GM13977 (cell line): Measurements from ENCODE around the gene GAS2L2.

Experiments used
- DNase-seq: peaks from one replicate; pipeline ENCODE4 v3.0.0; 2012; ENCODE audit warnings: low spot score
- CTCF ChIP-seq: IDR thresholded peaks from 2 replicates; pipeline ENCODE4 v1.5.1; 2012; ENCODE audit warnings: mild to moderate bottlenecking, control low read depth; ENCODE audit not compliant: insufficient read depth; ENCODE audit errors: extremely low read depth, missing control alignments
- in situ Hi-C: fragments of 300-500 bp; cut with MboI; formaldehyde crosslinking; loops from one replicate; pipeline ENCODE4 v1.12.0; 2022; ENCODE audit warnings: low sequenced_read_pairs, low pct_unique_long_range_greater_than_20kb, mixed read lengths, inconsistent platforms; ENCODE audit not compliant: unreplicated experiment

Gene GAS2L2

GRCh38 chr17:35700150-35700549 is 52.9 kb downstream of the GAS2L2 start:
- no peak for TF ChIP-seq CTCF
- DNase-seq, result no peak
- in situ Hi-C loops, result no loop called here

- no peak for DNase-seq
- in situ Hi-C loops, result no loop called here
- no peak for TF ChIP-seq CTCF
Observed at GRCh38 chr17:35698800-35699199, 54.2 kb downstream of the GAS2L2 start.

- no peak for TF ChIP-seq CTCF
- in situ Hi-C loops, result no loop called here
- no peak for DNase-seq
Observed at GRCh38 chr17:35695613-35696012, 57.4 kb downstream of the GAS2L2 start.

DNA sequence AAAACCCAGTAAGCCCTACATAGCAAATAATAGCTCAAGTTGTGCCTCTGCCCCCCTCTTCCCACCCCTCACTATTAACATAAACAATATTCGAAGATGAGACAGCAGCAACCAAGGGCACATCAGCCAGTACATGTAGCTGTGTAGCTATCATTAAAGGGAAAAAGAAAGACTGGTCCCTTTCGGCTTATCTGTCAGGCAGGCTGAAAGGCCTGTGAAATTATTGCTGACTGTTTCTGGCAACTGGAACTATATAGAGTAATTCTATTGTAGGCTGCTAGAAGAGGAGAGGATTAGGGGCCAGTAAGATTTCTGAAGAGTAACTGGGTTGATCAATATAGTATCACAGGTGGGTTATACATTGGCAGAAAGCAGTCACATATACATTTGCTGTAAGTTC is 58.1 kb downstream of the GAS2L2 start:
- no peak for DNase-seq
- in situ Hi-C loops, result no loop called here
- TF ChIP-seq CTCF, result no peak
